HepG2 (cell line): Measurements from ENCODE around the gene MAPK7. TPM values are rescaled to one million over a fixed set of nuclear protein-coding genes. Genes with fewer than 3 reads are reported as not detected.

Source experiments
- DR1 ChIP-seq: sonication (generic); formaldehyde crosslinking; IDR thresholded peaks from 2 replicates; pipeline ENCODE4 v1.8.0; 2021; ENCODE audit warnings: mild to moderate bottlenecking, missing genetic modification reagents, inconsistent platforms
- KDM2A ChIP-seq: sonication (generic); formaldehyde crosslinking; IDR thresholded peaks from 2 replicates; pipeline ENCODE4 v1.4.0; 2020; ENCODE audit warnings: low read depth, missing genetic modification reagents, borderline replicate concordance
- MTA1 ChIP-seq: sonication (generic); formaldehyde crosslinking; IDR thresholded peaks from 2 replicates; pipeline ENCODE4 v1.4.0; 2020; ENCODE audit warnings: missing genetic modification reagents, mild to moderate bottlenecking, borderline replicate concordance
- NCOA2 ChIP-seq: sonication (generic); formaldehyde crosslinking; IDR thresholded peaks from 2 replicates; pipeline ENCODE4 v1.8.0; 2022; ENCODE audit warnings: inconsistent platforms
- PPARG ChIP-seq: conservative IDR thresholded peaks from 2 replicates; pipeline ENCODE4 v1.6.1; 2016; ENCODE audit warnings: missing biosample characterization, missing genetic modification reagents
- RFXAP ChIP-seq: sonication (generic); formaldehyde crosslinking; IDR thresholded peaks from 2 replicates; pipeline ENCODE4 v1.4.0; 2020; ENCODE audit warnings: missing genetic modification reagents, borderline replicate concordance
- SAFB2 ChIP-seq: sonication (generic); formaldehyde crosslinking; IDR thresholded peaks from 2 replicates; pipeline ENCODE4 v1.5.1; 2020; ENCODE audit warnings: missing genetic modification reagents, low read depth, mild to moderate bottlenecking, borderline replicate concordance
- TBX3 ChIP-seq: fragments of 450-650 bp; IDR thresholded peaks from 2 replicates; pipeline ENCODE4 v1.6.1; 2017; ENCODE audit warnings: antibody characterized with exemption, mild to moderate bottlenecking, inconsistent platforms, borderline replicate concordance
- ZBTB7A ChIP-seq: sonication (generic); formaldehyde crosslinking; IDR thresholded peaks from 2 replicates; pipeline ENCODE4 v1.8.0; 2022; ENCODE audit warnings: mild to moderate bottlenecking, missing genetic modification reagents
- ZNF138 ChIP-seq: sonication (generic); formaldehyde crosslinking; IDR thresholded peaks from 2 replicates; pipeline ENCODE4 v1.5.0; 2020; ENCODE audit warnings: mild to moderate bottlenecking, low read depth, missing genetic modification reagents
- ZNF335 ChIP-seq: sonication (generic); formaldehyde crosslinking; IDR thresholded peaks from 2 replicates; pipeline ENCODE4 v1.4.0; 2020; ENCODE audit warnings: missing genetic modification reagents
- ZNF441 ChIP-seq: sonication (generic); formaldehyde crosslinking; IDR thresholded peaks from 2 replicates; pipeline ENCODE4 v1.7.0; 2021; ENCODE audit warnings: missing genetic modification reagents, borderline replicate concordance
- ZNF773 ChIP-seq: sonication (generic); formaldehyde crosslinking; IDR thresholded peaks from 2 replicates; pipeline ENCODE4 v1.4.0; 2020; ENCODE audit warnings: missing genetic modification reagents, borderline replicate concordance
- ZSCAN31 ChIP-seq: sonication (generic); formaldehyde crosslinking; IDR thresholded peaks from 2 replicates; pipeline ENCODE4 v1.5.0; 2020; ENCODE audit warnings: low read depth, mild to moderate bottlenecking, missing genetic modification reagents
- polyA plus RNA-seq, 8 experiments: library from polyadenylated mRNA; depleted of rRNA in 3 of 8; stranded (reverse) in 7 of 8; unstranded in 1 of 8; fragments of >200 nt; fragmentation: Illumina TruSeq in 4 of 8; extraction: Trizol in 4 of 8; gene quantifications; 2 replicates each; pipeline versions ENCODE4 v1.2.1 to v1.2.3, GENCODE V29; 2011 to 2016; ENCODE audit warnings: low read depth in 4 of 8, missing spikeins in 1 of 8, mixed read lengths in 1 of 8; ENCODE audit not compliant: insufficient read depth in 1 of 8
- total RNA-seq, 5 experiments: library from RNA; depleted of rRNA; stranded (reverse); fragments of >200 nt; fragmentation: Illumina TruSeq; extraction: Trizol; gene quantifications; 2 replicates each; pipeline ENCODE4 v1.2.3, GENCODE V29; 2016; ENCODE audit warnings: low read depth in 1 of 5
- TF ChIP-seq, protein P1 (sequence below): fragments of 450-650 bp; IDR thresholded peaks from 2 replicates; pipeline ENCODE4 v1.6.1; 2017; ENCODE audit warnings: mild to moderate bottlenecking
- TF ChIP-seq, protein P2 (sequence below): IDR thresholded peaks from 2 replicates; pipeline ENCODE4 v1.6.1; 2012; ENCODE audit warnings: inconsistent platforms
- TF ChIP-seq, protein P3 (sequence below): sonication (generic); formaldehyde crosslinking; IDR thresholded peaks from 2 replicates; pipeline ENCODE4 v1.5.0; 2020; ENCODE audit warnings: missing genetic modification reagents
- TF ChIP-seq, protein P4 (sequence below): sonication (generic); formaldehyde crosslinking; IDR thresholded peaks from 2 replicates; pipeline ENCODE4 v1.8.0; 2022; ENCODE audit warnings: mild to moderate bottlenecking, missing genetic modification reagents, moderate library complexity
- TF ChIP-seq, protein P5 (sequence below): sonication (generic); formaldehyde crosslinking; IDR thresholded peaks from 2 replicates; pipeline ENCODE4 v1.4.0; 2020; ENCODE audit warnings: mild to moderate bottlenecking, missing genetic modification reagents

MAPK7 gene
- total and polyA plus RNA-seq, 2 of the 13 experiments (the other 11 are each of a cell fraction or from before 2014, with no cell fraction given), result 2.9 to 5.9 TPM

DNA sequence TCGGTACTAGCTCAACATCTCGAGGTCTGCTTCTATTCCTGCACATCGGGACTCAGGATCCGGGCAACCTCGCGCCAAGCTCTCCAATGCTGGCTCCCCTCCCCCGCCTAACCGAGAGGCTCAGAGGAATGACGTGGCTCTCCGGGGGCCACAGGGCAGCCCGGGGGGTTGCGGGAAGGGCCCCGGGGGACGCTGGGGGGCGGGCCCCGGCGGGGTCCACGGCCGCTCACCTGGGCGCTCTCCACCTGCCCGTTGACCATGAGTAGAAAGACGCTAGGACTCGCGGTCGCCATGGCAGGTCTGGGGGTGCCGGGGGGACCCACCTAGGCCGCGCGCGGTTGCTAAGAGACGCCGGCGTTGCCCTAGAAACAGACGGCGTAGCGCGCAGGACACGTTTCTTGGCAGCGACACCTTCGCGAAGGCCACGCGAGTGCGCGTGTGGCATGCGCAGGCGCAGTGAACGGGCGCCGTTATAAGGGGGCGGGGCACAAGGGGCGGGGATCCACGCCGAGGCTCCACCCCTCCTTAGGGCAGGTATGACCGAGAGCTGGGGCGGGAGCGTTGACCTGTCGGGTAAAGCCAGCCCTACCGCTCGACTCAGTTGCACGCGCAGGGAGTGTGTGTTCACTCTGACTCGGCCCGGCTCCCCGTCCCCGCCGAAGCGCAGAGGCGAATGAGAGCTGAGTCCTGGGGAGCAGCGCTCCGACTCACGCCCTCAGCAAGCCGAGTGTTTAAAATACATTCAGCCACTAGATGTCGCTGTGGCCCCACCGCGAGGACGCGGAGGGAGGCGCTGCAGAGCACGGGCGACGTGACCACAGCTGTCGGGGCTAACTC, 15.8 kb upstream of the MAPK7 start, which contains the start of gene B9D1 (continued):
- TF ChIP-seq NCOA2, result peak; percentile 56; the same call in 1 of the 2 replicates
- TF ChIP-seq, protein P1, sequence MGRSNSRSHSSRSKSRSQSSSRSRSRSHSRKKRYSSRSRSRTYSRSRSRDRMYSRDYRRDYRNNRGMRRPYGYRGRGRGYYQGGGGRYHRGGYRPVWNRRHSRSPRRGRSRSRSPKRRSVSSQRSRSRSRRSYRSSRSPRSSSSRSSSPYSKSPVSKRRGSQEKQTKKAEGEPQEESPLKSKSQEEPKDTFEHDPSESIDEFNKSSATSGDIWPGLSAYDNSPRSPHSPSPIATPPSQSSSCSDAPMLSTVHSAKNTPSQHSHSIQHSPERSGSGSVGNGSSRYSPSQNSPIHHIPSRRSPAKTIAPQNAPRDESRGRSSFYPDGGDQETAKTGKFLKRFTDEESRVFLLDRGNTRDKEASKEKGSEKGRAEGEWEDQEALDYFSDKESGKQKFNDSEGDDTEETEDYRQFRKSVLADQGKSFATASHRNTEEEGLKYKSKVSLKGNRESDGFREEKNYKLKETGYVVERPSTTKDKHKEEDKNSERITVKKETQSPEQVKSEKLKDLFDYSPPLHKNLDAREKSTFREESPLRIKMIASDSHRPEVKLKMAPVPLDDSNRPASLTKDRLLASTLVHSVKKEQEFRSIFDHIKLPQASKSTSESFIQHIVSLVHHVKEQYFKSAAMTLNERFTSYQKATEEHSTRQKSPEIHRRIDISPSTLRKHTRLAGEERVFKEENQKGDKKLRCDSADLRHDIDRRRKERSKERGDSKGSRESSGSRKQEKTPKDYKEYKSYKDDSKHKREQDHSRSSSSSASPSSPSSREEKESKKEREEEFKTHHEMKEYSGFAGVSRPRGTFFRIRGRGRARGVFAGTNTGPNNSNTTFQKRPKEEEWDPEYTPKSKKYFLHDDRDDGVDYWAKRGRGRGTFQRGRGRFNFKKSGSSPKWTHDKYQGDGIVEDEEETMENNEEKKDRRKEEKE, result no peak
- TF ChIP-seq ZNF138 (CRISPR knock-in tag), result peak; percentile 69; the same call in 1 of the 2 replicates
- TF ChIP-seq, protein P2, sequence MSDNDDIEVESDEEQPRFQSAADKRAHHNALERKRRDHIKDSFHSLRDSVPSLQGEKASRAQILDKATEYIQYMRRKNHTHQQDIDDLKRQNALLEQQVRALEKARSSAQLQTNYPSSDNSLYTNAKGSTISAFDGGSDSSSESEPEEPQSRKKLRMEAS, result peak; percentile 93
- TF ChIP-seq, protein P3, sequence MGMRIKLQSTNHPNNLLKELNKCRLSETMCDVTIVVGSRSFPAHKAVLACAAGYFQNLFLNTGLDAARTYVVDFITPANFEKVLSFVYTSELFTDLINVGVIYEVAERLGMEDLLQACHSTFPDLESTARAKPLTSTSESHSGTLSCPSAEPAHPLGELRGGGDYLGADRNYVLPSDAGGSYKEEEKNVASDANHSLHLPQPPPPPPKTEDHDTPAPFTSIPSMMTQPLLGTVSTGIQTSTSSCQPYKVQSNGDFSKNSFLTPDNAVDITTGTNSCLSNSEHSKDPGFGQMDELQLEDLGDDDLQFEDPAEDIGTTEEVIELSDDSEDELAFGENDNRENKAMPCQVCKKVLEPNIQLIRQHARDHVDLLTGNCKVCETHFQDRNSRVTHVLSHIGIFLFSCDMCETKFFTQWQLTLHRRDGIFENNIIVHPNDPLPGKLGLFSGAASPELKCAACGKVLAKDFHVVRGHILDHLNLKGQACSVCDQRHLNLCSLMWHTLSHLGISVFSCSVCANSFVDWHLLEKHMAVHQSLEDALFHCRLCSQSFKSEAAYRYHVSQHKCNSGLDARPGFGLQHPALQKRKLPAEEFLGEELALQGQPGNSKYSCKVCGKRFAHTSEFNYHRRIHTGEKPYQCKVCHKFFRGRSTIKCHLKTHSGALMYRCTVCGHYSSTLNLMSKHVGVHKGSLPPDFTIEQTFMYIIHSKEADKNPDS (CRISPR knock-in tag), result 0 out of 2 replicates have a peak, but pooled peaks have one; percentile 24
- TF ChIP-seq MTA1, result peak; percentile 58; the same call in 1 of the 2 replicates
- peak; percentile 85 for TF ChIP-seq ZSCAN31 (CRISPR knock-in tag)
- 0 out of 2 replicates have a peak, but pooled peaks have one; percentile 16 for TF ChIP-seq ZNF441 (CRISPR knock-in tag)
- TF ChIP-seq RFXAP (CRISPR knock-in tag), result peak; percentile 99
- no peak for TF ChIP-seq PPARG
- TF ChIP-seq, protein P4, sequence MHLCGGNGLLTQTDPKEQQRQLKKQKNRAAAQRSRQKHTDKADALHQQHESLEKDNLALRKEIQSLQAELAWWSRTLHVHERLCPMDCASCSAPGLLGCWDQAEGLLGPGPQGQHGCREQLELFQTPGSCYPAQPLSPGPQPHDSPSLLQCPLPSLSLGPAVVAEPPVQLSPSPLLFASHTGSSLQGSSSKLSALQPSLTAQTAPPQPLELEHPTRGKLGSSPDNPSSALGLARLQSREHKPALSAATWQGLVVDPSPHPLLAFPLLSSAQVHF, result no peak
- TF ChIP-seq TBX3, result peak; percentile 80; the same call in 1 of the 2 replicates
- 0 out of 2 replicates have a peak, but pooled peaks have one; percentile 64 for TF ChIP-seq ZNF773 (CRISPR knock-in tag)
- TF ChIP-seq ZBTB7A (CRISPR knock-in tag), result 0 out of 2 replicates have a peak, but pooled peaks have one; percentile 52
- TF ChIP-seq, protein P5, sequence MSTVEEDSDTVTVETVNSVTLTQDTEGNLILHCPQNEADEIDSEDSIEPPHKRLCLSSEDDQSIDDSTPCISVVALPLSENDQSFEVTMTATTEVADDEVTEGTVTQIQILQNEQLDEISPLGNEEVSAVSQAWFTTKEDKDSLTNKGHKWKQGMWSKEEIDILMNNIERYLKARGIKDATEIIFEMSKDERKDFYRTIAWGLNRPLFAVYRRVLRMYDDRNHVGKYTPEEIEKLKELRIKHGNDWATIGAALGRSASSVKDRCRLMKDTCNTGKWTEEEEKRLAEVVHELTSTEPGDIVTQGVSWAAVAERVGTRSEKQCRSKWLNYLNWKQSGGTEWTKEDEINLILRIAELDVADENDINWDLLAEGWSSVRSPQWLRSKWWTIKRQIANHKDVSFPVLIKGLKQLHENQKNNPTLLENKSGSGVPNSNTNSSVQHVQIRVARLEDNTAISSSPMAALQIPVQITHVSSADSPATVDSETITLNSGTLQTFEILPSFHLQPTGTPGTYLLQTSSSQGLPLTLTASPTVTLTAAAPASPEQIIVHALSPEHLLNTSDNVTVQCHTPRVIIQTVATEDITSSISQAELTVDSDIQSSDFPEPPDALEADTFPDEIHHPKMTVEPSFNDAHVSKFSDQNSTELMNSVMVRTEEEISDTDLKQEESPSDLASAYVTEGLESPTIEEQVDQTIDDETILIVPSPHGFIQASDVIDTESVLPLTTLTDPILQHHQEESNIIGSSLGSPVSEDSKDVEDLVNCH (CRISPR knock-in tag), result no peak
- TF ChIP-seq DR1 (CRISPR knock-in tag), result peak; percentile 68; the same call in 1 of the 2 replicates
- peak; percentile 90 for TF ChIP-seq KDM2A (CRISPR knock-in tag)
- TF ChIP-seq ZNF335 (CRISPR knock-in tag), result 0 out of 2 replicates have a peak, but pooled peaks have one; percentile 35
- TF ChIP-seq SAFB2 (CRISPR knock-in tag), result 0 out of 2 replicates have a peak, but pooled peaks have one; percentile 31
